SK-N-SH treated with all-trans-retinoic acid at 6 μM for 48 hours (cell line): Measurements from ENCODE around the gene POLR3H.

Experiments used
- CSRNP3 ChIP-seq: fragments of 250-450 bp; sonication (Bioruptor Pico); IDR thresholded peaks from 2 replicates; pipeline ENCODE4 v1.5.1; 2021; ENCODE audit warnings: mild to moderate bottlenecking, moderate library complexity
- TCF4 ChIP-seq: fragments of 250-450 bp; sonication (Bioruptor Pico); IDR thresholded peaks from 2 replicates; pipeline ENCODE4 v1.8.0; 2021; ENCODE audit warnings: mild to moderate bottlenecking, moderate library complexity, borderline replicate concordance
- TOX ChIP-seq: fragments of 250-450 bp; sonication (Bioruptor Pico); IDR thresholded peaks from 2 replicates; pipeline ENCODE4 v1.8.0; 2021; ENCODE audit warnings: mild to moderate bottlenecking, moderate library complexity, borderline replicate concordance
- ZFP30 ChIP-seq: fragments of 450-650 bp; formaldehyde crosslinking; IDR thresholded peaks from 2 replicates; pipeline ENCODE4 v1.5.0; 2022; ENCODE audit warnings: mild to moderate bottlenecking, moderate library complexity

GRCh38 chr22:41573677-41574076, 29.4 kb upstream of the POLR3H start:
- TF ChIP-seq TCF4 (CRISPR knock-in tag) (no peak), ZFP30 (CRISPR knock-in tag) (no peak), CSRNP3 (CRISPR knock-in tag) (no peak), TOX (CRISPR knock-in tag) (no peak)
